Cardiac atrium fibroblast (primary cell): ENCODE results near the gene RALBP1. TPM values are rescaled to one million over a fixed set of nuclear protein-coding genes. Genes with fewer than 3 reads are reported as not detected.

Source experiments
- total RNA-seq: library from RNA; depleted of rRNA; stranded (reverse); fragments of >200 nt; gene quantifications from 2 replicates; pipeline ENCODE4 v1.2.3, GENCODE V29; 2015

RALBP1 gene
- total RNA-seq: 40.4 and 49.2 TPM in 2 replicates

GRCh38 chr18:9474983-9475642, at the start of gene RALBP1:
Gene RALBP1, plus strand, starts transcription at chr18:9475513. Its CDS starts 37,533 bp downstream, at chr18:9513046.

Other genes with a start within 250 kb of the RALBP1 start
- 54.9 and 69.8 TPM in 2 replicates for gene TWSG1, start 140.7 kb upstream of the RALBP1 start, total RNA-seq
- 60.8 and 83.3 TPM in 2 replicates for gene PPP4R1, start 139.0 kb downstream of the RALBP1 start, total RNA-seq
- 40.4 and 74.2 TPM in 2 replicates for gene RAB31, start 232.8 kb downstream of the RALBP1 start, total RNA-seq